ENCODE results near the gene CES1.
"Not testable (repeated sequence)": the region's sequence is repeated elsewhere in the genome, so short reads cannot be mapped to it uniquely, and the experiment has no call there.

CES1 gene

GRCh38 chr16:55832773-55833691 lies at the start of gene CES1:
TSS of gene CES1 (minus strand) at chr16:55833096. CDS start at chr16:55833055, 41 bp downstream.
- no peak for DNase-seq (ENCODE audit: low read depth in 2 of 2)

- DNase-seq (ENCODE audit: low read depth in 2 of 2), result no peak
Measured at GRCh38 chr16:55876854-55877253, 44.0 kb upstream of the CES1 start.

- no peak for DNase-seq (ENCODE audit: low read depth in 2 of 2)
Measured at GRCh38 chr16:55875273-55875672, 42.4 kb upstream of the CES1 start, which contains the start of gene CES5A. TSS of gene CES5A (minus strand) at chr16:55875373. CDS start at chr16:55875221, 152 bp downstream.

DNA sequence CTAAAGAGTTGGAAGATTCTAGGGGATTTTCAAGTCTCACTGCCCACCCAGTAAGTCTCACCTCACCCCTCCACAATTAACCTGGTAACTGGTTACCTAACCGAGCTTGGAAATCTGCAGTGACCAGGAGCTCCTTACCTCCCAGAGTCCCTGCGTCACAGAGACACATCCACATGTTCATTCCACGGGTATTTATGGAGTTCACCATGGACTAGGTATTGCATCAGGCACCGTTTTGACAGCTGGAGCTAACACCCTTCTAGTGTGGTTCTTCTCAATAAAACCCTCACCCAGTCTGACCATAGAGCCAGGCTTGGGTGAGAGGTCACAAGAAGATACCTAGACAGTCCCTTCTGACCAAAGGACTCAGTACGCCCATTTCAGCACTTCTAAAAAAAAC lies 40.2 kb upstream of the CES1 start:
- DNase-seq (ENCODE audit: low read depth in 2 of 2), result no peak

- no peak for DNase-seq (ENCODE audit: low read depth in 2 of 2)
Measured at GRCh38 chr16:55872130-55872529, 39.2 kb upstream of the CES1 start.

- DNase-seq (ENCODE audit: low read depth in 2 of 2), result no peak
Measured at GRCh38 chr16:55871411-55872038, 38.6 kb upstream of the CES1 start.

GRCh38 chr16:55868980-55869379 lies 36.1 kb upstream of the CES1 start:
- DNase-seq (ENCODE audit: low read depth in 2 of 2), result no peak

GRCh38 chr16:55868137-55868536 lies 35.2 kb upstream of the CES1 start:
- no peak for DNase-seq (ENCODE audit: low read depth in 2 of 2)

- DNase-seq (ENCODE audit: low read depth in 2 of 2), result no peak
Measured at GRCh38 chr16:55861288-55861687, 28.4 kb upstream of the CES1 start.

DNA sequence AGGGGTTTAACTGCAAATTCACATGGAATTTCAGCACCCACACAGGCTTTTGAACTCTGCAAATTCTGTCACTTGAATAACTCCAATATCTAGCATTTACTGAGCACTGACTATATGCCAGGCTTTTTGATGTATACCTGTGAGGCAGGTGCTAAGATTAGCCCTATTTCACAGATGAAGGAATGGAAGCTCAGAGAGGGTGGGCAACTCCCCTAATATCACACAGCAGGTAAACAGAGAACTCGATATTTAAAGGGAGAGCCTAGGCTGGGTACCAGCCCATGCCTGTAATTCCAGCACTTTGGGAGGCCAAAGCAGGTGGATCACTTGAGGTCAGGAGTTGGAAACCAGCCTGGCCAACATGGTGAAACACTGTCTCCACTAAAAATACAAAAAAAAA lies 24.8 kb upstream of the CES1 start:
- not testable (repeated sequence) for DNase-seq (ENCODE audit: low read depth in 2 of 2)

DNA sequence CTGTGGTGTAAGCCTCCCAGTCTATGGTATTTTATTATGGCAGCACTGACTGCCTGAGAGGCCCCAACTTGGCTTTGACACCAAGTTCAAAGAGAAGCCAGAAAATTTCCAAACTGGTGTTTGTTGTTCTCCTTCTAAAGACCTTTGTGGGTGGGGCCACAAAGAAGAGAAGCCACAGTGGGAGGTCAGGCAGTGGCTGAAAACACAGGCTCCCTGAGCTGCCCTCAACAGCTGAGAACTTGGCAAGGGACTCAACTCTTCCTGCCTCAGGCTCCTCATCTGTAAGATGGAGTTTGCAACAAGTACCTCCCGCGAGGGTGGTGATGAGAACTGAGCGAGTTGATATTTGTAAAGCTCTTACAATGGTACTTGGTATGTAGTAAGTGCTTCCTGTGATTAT lies 24.1 kb upstream of the CES1 start:
- no peak for DNase-seq (ENCODE audit: low read depth in 2 of 2)

GRCh38 chr16:55853114-55853513 lies 20.2 kb upstream of the CES1 start:
- DNase-seq (ENCODE audit: low read depth in 2 of 2), result no peak

- DNase-seq (ENCODE audit: low read depth in 2 of 2), result no peak
Measured at GRCh38 chr16:55849536-55849935, 16.6 kb upstream of the CES1 start.

- DNase-seq (ENCODE audit: low read depth in 2 of 2), result no peak
Measured at GRCh38 chr16:55846598-55847346, 13.9 kb upstream of the CES1 start.

GRCh38 chr16:55843105-55843395 lies 10.2 kb upstream of the CES1 start:
- no peak for DNase-seq (ENCODE audit: low read depth in 2 of 2)

GRCh38 chr16:55842369-55843104 lies 9.6 kb upstream of the CES1 start:
- DNase-seq (ENCODE audit: low read depth in 2 of 2), result no peak

DNA sequence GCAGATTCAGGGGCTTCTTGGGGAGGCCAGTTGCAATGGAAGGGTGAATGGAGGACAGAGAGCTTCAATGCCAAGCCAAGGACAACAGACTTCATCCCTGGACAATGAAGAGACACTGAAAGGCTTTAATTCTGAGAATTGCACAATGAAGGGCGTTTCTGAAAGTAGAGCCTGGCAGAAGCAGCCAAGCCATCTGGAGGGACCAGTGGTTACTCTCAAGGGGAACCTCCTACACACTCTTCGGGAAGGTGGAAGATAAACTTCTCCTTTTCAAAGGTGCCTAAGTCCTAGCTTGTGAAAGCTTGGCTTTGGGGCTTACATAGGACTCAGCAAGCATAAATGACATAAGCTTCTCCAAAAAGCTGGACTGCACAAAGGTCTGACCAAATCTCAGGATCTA lies 6.2 kb upstream of the CES1 start:
- no peak for DNase-seq (ENCODE audit: low read depth in 2 of 2)

GRCh38 chr16:55836158-55836611 lies 3.3 kb upstream of the CES1 start:
- no peak for DNase-seq (ENCODE audit: low read depth in 2 of 2)

- DNase-seq (ENCODE audit: low read depth in 2 of 2), result no peak
Measured at GRCh38 chr16:55835581-55835980, 2.7 kb upstream of the CES1 start.

DNA sequence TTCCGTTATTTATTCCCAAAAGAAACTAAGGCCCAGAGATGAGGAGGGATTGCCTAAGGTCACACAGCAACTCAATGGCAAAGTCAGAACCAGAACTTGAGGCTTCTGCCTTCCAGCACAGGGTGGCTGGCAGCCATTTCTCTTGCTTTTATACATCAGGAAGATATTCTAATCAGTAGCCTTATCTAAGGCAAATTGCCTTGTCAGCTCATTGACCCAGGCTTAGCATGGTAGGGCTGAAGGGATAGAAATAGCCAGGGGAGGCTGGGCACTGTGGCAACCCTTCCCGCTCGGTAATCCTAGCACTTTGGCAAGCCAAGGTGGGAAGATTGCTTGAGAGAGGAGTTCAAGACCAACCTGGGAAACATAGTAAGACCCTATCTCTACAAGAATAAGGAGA lies 2.3 kb upstream of the CES1 start:
- not testable (repeated sequence) for DNase-seq (ENCODE audit: low read depth in 2 of 2)

- DNase-seq (ENCODE audit: low read depth in 2 of 2), result no peak
Measured at GRCh38 chr16:55834049-55834448, 1.2 kb upstream of the CES1 start.

- DNase-seq (ENCODE audit: low read depth in 2 of 2), result no peak
Measured at GRCh38 chr16:55832425-55832772, 497 bp downstream of the CES1 start.

Data from stimulated activated CD4-positive, alpha-beta T cell treated with anti-CD3 and anti-CD28 coated beads, Interleukin-4, amount 100 ng/mL, for 48 hours (primary cell).